B cell (primary cell): Measurements from ENCODE around the gene GUSB. TPM values are rescaled to one million over a fixed set of nuclear protein-coding genes. Genes with fewer than 3 reads are reported as not detected.

Experiments used
- ATAC-seq: fragments of 200-7000 bp; cut with Tn5 transposase; one replicate; pipeline ENCODE4 v1.10.0; 2021; ENCODE audit warnings: low read depth, mild to moderate bottlenecking, moderate number of reproducible peaks, moderate library complexity
- CTCF ChIA-PET: fragments of 350-600 bp; sonication (Branson Sonifier 250); formaldehyde crosslinking; loops from one replicate; lab custom pipeline; 2021; ENCODE audit warnings: antibody characterized with exemption, inconsistent platforms; lab: Charles Lee
- POLR2A ChIA-PET: fragments of 350-600 bp; sonication (Branson Sonifier 250); formaldehyde crosslinking; loops from one replicate; lab custom pipeline; 2021; ENCODE audit warnings: antibody characterized with exemption; lab: Charles Lee
- DNase-seq: peaks from one replicate; pipeline ENCODE4 v3.0.0; 2013
- H2AFZ ChIP-seq: 2 replicates; pipeline ENCODE4 v1.6.1; 2012; ENCODE audit warnings: mild to moderate bottlenecking, low read depth, low read length; ENCODE audit not compliant: insufficient read depth, poor library complexity, severe bottlenecking
- H3K27ac ChIP-seq, 2 donors: 1 replicate in 1 of 2; 2 replicates in 1 of 2; pipeline ENCODE4 v1.5.1; 2012 to 2013; ENCODE audit warnings: low read length in 2 of 2, mild to moderate bottlenecking in 2 of 2, moderate library complexity in 1 of 2
- H3K27me3 ChIP-seq, 4 experiments: fragments of 200-600 bp in 1 of 4; sonication (generic) in 1 of 4; replicated peaks in 1 of 4; 1 replicate in 2 of 4; 2 replicates in 2 of 4; pipeline versions ENCODE4 v1.6.1 to v1.7.0; 2013 to 2016; ENCODE audit warnings: low read length in 3 of 4, mild to moderate bottlenecking in 2 of 4, mixed read lengths in 1 of 4, moderate library complexity in 1 of 4; ENCODE audit not compliant: insufficient read depth in 4 of 4, control insufficient read depth in 3 of 4; ENCODE audit errors: control extremely low read depth in 1 of 4
- H3K36me3 ChIP-seq, 2 experiments: replicated peaks in 1 of 2; 1 replicate in 1 of 2; 2 replicates in 1 of 2; pipeline versions ENCODE4 v1.6.1 to v1.7.1; 2013; ENCODE audit warnings: low read length in 1 of 2; ENCODE audit not compliant: insufficient read depth in 2 of 2, control insufficient read depth in 1 of 2; ENCODE audit errors: control extremely low read depth in 1 of 2, extremely low read depth in 1 of 2
- H3K4me1 ChIP-seq, 2 donors: fragments of 200-600 bp in 1 of 2; sonication (generic) in 1 of 2; 1 replicate in 1 of 2; 2 replicates in 1 of 2; pipeline versions ENCODE4 v1.5.1 to v1.6.1; 2013 to 2017; ENCODE audit warnings: low read length in 2 of 2; ENCODE audit not compliant: control insufficient read depth in 2 of 2, insufficient read depth in 2 of 2
- H3K4me2 ChIP-seq: replicated peaks from 2 replicates; pipeline ENCODE3; 2012; ENCODE audit warnings: mild to moderate bottlenecking, low read depth, low read length; ENCODE audit not compliant: poor library complexity, severe bottlenecking
- H3K4me3 ChIP-seq, 5 experiments: fragments of 200-600 bp in 1 of 5; sonication (generic) in 1 of 5; 1 replicate in 3 of 5; 2 replicates in 2 of 5; pipeline versions ENCODE4 v1.5.1 to v1.7.0; 2011 to 2016; ENCODE audit warnings: low read length in 4 of 5, mild to moderate bottlenecking in 4 of 5, low read depth in 2 of 5, control low read depth in 1 of 5, moderate library complexity in 1 of 5; ENCODE audit not compliant: insufficient read depth in 1 of 5; ENCODE audit errors: control extremely low read depth in 1 of 5, extremely low read depth in 1 of 5
- H3K79me2 ChIP-seq: fragments of 200-600 bp; sonication (generic); one replicate; pipeline ENCODE4 v1.6.0; 2016; ENCODE audit warnings: low read length; ENCODE audit not compliant: control insufficient read depth, insufficient read depth
- H3K9ac ChIP-seq: fragments of 200-600 bp; sonication (generic); 2 replicates; pipeline ENCODE4 v1.6.1; 2017; ENCODE audit warnings: mild to moderate bottlenecking, low read length, moderate library complexity
- H3K9me3 ChIP-seq, 3 donors: one replicate each; pipeline versions ENCODE4 v1.6.1 to v1.7.1; 2013; ENCODE audit warnings: low read length in 2 of 3; ENCODE audit not compliant: control insufficient read depth in 2 of 3, insufficient read depth in 1 of 3; ENCODE audit errors: control extremely low read depth in 1 of 3
- H4K20me1 ChIP-seq: 2 replicates; pipeline ENCODE4 v1.6.0; 2012; ENCODE audit warnings: mild to moderate bottlenecking, low read length; ENCODE audit not compliant: insufficient read depth, control insufficient read depth, poor library complexity, severe bottlenecking
- H3K27ac Mint-ChIP-seq: one replicate; pipeline ENCODE4 v1.8.0; 2021; ENCODE audit warnings: mixed read lengths
- H3K27me3 Mint-ChIP-seq: one replicate; pipeline ENCODE4 v1.8.0; 2021; ENCODE audit warnings: mixed read lengths
- H3K4me1 Mint-ChIP-seq: one replicate; pipeline ENCODE4 v1.8.0; 2021; ENCODE audit warnings: mixed read lengths
- H3K4me3 Mint-ChIP-seq: one replicate; pipeline ENCODE4 v1.8.0; 2021; ENCODE audit warnings: mixed read lengths
- H3K9me3 Mint-ChIP-seq: one replicate; pipeline ENCODE4 v1.8.0; 2022; ENCODE audit warnings: mixed read lengths; ENCODE audit not compliant: insufficient read depth
- EZH2 ChIP-seq: IDR thresholded peaks from 2 replicates; pipeline ENCODE4 v1.6.1; 2012; ENCODE audit warnings: borderline replicate concordance, low read depth, mild to moderate bottlenecking, moderate library complexity, low read length; ENCODE audit not compliant: insufficient read depth, poor library complexity, severe bottlenecking
- WGBS: methylation state at CpG from one replicate; pipeline ENCODE4 v1.1.5; 2013; ENCODE audit warnings: missing lambda C conversion rate; ENCODE audit not compliant: insufficient coverage; 5-methylcytosine and 5-hydroxymethylcytosine counted together
- intact Hi-C: fragments of 100-400 bp; cut with micrococcal nuclease; formaldehyde crosslinking; loops from one replicate; pipeline ENCODE4 v1.10.0; 2022
- polyA plus RNA-seq: library from polyadenylated mRNA; depleted of rRNA; stranded (reverse); fragments of >200 nt; gene quantifications from 2 replicates; pipeline ENCODE4 v1.2.3, GENCODE V29; 2012
- total RNA-seq, 2 donors: library from RNA; stranded (reverse); fragments of 120-200 nt in 1 of 2; gene quantifications; 1 replicate in 1 of 2; 2 replicates in 1 of 2; pipeline versions ENCODE4 v1.2.3 to v1.2.4, GENCODE V29; 2013 to 2022
- TF ChIP-seq, protein P1 (sequence below): fragments of 200-600 bp; IDR thresholded peaks from one replicate; pipeline ENCODE4 v1.8.0; 2022; ENCODE audit warnings: antibody characterized with exemption, mild to moderate bottlenecking

Gene GUSB
- total and polyA plus RNA-seq, 2 donors (not counting 1 experiment from before 2014, with no cell fraction given), result 65.4 to 79.5 TPM

DNA sequence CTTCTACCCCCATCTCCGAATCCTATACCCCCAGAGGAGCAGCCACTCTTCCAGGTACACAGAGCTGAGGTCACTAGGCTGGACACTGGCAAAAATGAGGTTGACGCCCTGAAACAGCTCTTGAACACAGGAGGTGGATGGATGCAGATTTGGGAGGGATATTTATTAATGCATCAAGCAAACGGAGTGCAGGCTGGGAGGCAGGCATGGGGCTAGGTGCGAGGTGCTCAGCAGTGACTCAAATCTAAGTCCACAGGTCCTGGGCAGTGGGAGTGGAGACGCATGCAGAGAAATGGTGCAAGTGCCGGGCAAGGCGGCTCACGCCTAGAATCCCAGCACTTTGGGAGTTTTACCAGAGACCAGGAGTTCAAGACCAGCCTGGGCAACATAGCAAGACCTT, 11.0 kb downstream of the GUSB start:
- ATAC-seq (no peak), DNase-seq (no peak)
- H2AFZ ChIP-seq, result no peak overlapping the region
- Mint-ChIP-seq H3K4me1 (no peaks in the 10 kb centered on the region), H3K27ac (no peak overlapping the region), H3K4me3 (no peak overlapping the region), H3K9me3 (no peaks in the 10 kb centered on the region), H3K27me3 (no peaks in the 10 kb centered on the region)
- TF ChIP-seq, protein P1, sequence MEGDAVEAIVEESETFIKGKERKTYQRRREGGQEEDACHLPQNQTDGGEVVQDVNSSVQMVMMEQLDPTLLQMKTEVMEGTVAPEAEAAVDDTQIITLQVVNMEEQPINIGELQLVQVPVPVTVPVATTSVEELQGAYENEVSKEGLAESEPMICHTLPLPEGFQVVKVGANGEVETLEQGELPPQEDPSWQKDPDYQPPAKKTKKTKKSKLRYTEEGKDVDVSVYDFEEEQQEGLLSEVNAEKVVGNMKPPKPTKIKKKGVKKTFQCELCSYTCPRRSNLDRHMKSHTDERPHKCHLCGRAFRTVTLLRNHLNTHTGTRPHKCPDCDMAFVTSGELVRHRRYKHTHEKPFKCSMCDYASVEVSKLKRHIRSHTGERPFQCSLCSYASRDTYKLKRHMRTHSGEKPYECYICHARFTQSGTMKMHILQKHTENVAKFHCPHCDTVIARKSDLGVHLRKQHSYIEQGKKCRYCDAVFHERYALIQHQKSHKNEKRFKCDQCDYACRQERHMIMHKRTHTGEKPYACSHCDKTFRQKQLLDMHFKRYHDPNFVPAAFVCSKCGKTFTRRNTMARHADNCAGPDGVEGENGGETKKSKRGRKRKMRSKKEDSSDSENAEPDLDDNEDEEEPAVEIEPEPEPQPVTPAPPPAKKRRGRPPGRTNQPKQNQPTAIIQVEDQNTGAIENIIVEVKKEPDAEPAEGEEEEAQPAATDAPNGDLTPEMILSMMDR, result no peak
- TF ChIP-seq EZH2, result no peak
- no peak overlapping the region for H3K4me3 ChIP-seq
- intact Hi-C loops, result no loop called here
- 94% methylated on average over 7 of the region's 8 CpGs for WGBS
- no peak overlapping the region for H3K9ac ChIP-seq
- peaks cover 3 to 71% of the 10 kb centered on the region in 2 experiments for H3K36me3 ChIP-seq
- ChIA-PET POLR2A (no interaction called here), CTCF (no interaction called here)
- no peaks in the 10 kb centered on the region for H4K20me1 ChIP-seq
- no peaks in the 10 kb centered on the region for H3K79me2 ChIP-seq
- no peaks in the 10 kb centered on the region for H3K27me3 ChIP-seq
- H3K4me1 ChIP-seq, result no peaks in the 10 kb centered on the region
- no peak overlapping the region for H3K4me2 ChIP-seq
- no peak overlapping the region for H3K27ac ChIP-seq
- H3K9me3 ChIP-seq, result no peaks in the 10 kb centered on the region

DNA sequence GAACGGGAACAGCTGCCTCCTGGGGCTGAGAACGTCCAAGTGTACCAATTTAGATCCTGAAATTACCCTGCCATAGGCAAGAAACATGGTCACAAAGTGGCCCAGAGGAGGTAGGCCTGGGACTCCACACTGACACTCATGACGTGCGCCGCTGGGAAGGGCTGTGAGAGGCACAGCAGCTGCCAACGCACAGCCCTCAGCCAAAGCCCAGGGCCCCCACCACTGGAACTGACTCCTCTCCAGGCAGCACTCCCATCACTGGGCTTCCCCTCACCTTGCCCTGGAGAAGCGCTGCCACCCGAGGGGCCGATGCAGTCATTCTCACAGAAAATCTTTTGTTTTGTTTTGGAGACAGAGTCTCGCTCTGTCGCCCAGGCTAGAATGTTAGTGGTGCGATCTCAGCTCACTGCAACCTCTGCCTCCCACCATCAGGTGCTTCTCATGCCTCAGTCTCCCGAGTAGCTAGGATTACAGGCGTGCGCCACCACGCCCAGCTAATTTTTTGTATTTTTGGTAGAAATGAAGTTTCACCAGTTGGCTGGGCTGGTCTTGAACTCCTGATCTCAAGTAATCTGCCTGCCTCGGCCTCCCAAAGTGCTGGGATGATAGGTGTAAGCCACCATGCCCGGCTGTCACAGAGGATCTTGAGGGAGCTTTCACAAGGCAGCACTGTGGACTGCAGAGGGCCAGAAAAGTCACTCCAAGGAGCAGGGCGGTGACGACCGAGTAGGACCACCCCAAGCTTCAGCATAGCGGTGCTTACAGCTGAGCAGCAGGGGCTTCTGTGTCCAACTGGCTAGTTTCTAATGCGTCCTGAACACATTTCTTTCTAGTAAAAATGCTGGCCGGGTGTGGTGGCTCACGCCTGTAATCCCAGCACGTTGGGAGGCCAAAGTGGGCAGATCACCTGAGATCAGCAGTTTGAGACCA, 13.5 kb downstream of the GUSB start:
- Mint-ChIP-seq H3K4me3 (no peak overlapping the region), H3K4me1 (no peaks in the 10 kb centered on the region), H3K27ac (no peak overlapping the region), H3K9me3 (no peaks in the 10 kb centered on the region), H3K27me3 (no peaks in the 10 kb centered on the region)
- Histone ChIP-seq H3K4me3 (no peak overlapping the region), H4K20me1 (no peaks in the 10 kb centered on the region), H3K27ac (no peak overlapping the region), H3K4me2 (no peak overlapping the region), H3K36me3 (peaks cover 3 to 80% of the 10 kb centered on the region in 2 experiments), H3K27me3 (no peaks in the 10 kb centered on the region), H3K4me1 (no peaks in the 10 kb centered on the region), H3K9me3 (no peaks in the 10 kb centered on the region), H3K9ac (no peak overlapping the region), H3K79me2 (no peaks in the 10 kb centered on the region), H2AFZ (no peak overlapping the region)
- WGBS, result 94% methylated on average over 23 of the region's 26 CpGs
- ATAC-seq, result no peak
- no peak for DNase-seq
- intact Hi-C loops, result no loop called here
- CTCF ChIA-PET, result interaction anchor here (0.6 kb wide), 1 partner anchor 13 kb away, joined by 3 read pairs; no protein-coding TSS in a partner anchor
- POLR2A ChIA-PET, result no interaction called here
- TF ChIP-seq, protein P1, result no peak
- no peak for TF ChIP-seq EZH2
